A673 (cell line): ENCODE data around the gene TRIP12. TPM values are rescaled to one million over a fixed set of nuclear protein-coding genes. Genes with fewer than 3 reads are reported as not detected.

Experiments
- BruUV-seq: library from RNA; stranded (reverse); fragments of 400-500 nt; replicated peaks from 2 replicates; lab custom pipeline; 2021; lab: Mats Ljungman, UMichigan
- CTCF ChIA-PET: fragments of 300-600 bp; sonication (Branson Sonifier 250); formaldehyde crosslinking; loops from one replicate; lab custom pipeline; 2022; ENCODE audit warnings: antibody characterized with exemption; lab: Charles Lee
- POLR2A ChIA-PET: fragments of 300-600 bp; sonication (Branson Sonifier 250); formaldehyde crosslinking; loops from one replicate; lab custom pipeline; 2022; ENCODE audit warnings: antibody characterized with exemption; ENCODE audit not compliant: low non-redundant PET; lab: Charles Lee
- DNase-seq: peaks from one replicate; pipeline ENCODE4 v3.0.0-alpha.2; 2015; ENCODE audit warnings: low spot score
- H3K27ac ChIP-seq: fragments of 200-600 bp; sonication (generic); 2 replicates; pipeline ENCODE4 v1.5.1; 2016; ENCODE audit warnings: mixed run types, low read depth, mild to moderate bottlenecking, mixed read lengths, antibody characterized with exemption, low read length; ENCODE audit not compliant: poor library complexity, severe bottlenecking
- H3K27me3 ChIP-seq: fragments of 200-600 bp; sonication (generic); replicated peaks from 2 replicates; pipeline ENCODE4 v1.6.1; 2017; ENCODE audit warnings: mixed run types, low read depth, mild to moderate bottlenecking, mixed read lengths, antibody characterized with exemption, low read length; ENCODE audit not compliant: insufficient read depth, poor library complexity
- H3K36me3 ChIP-seq: fragments of 200-600 bp; sonication (generic); 2 replicates; pipeline ENCODE4 v1.6.1; 2016; ENCODE audit warnings: mixed run types, mild to moderate bottlenecking, mixed read lengths, antibody characterized with exemption, low read length; ENCODE audit not compliant: insufficient read depth, poor library complexity, severe bottlenecking
- H3K4me1 ChIP-seq: fragments of 200-600 bp; sonication (generic); 2 replicates; pipeline ENCODE4 v1.6.1; 2017; ENCODE audit warnings: mixed run types, mild to moderate bottlenecking, mixed read lengths, antibody characterized with exemption, low read length; ENCODE audit not compliant: insufficient read depth, poor library complexity, severe bottlenecking
- H3K4me3 ChIP-seq: fragments of 200-600 bp; sonication (generic); 2 replicates; pipeline ENCODE4 v1.5.1; 2016; ENCODE audit warnings: low read depth, mixed run types, mild to moderate bottlenecking, mixed read lengths, low read length; ENCODE audit not compliant: poor library complexity, severe bottlenecking
- H3K9me3 ChIP-seq: fragments of 200-600 bp; sonication (generic); 2 replicates; pipeline ENCODE4 v1.6.1; 2016; ENCODE audit warnings: mixed run types, low read depth, mild to moderate bottlenecking, mixed read lengths, antibody characterized with exemption, low read length; ENCODE audit not compliant: poor library complexity, severe bottlenecking
- CTCF ChIP-seq: fragments of 300-800, 200-600 bp; sonication (generic); conservative IDR thresholded peaks from 2 replicates; pipeline ENCODE4 v1.5.1; 2017; ENCODE audit warnings: low read depth, mild to moderate bottlenecking, antibody characterized with exemption, low read length, moderate library complexity, mixed read lengths
- EZH2 ChIP-seq: fragments of 200-600 bp; sonication (generic); IDR thresholded peaks from 2 replicates; pipeline ENCODE4 v1.6.1; 2017; ENCODE audit warnings: borderline replicate concordance, low read depth, mild to moderate bottlenecking, mixed read lengths, antibody characterized with exemption, low read length; ENCODE audit not compliant: poor library complexity, severe bottlenecking
- intact Hi-C: fragments of 100-400 bp; cut with micrococcal nuclease; formaldehyde crosslinking; loops from one replicate; pipeline ENCODE4 v1.10.0; 2022; ENCODE audit not compliant: unreplicated experiment
- total RNA-seq: library from RNA; stranded (reverse); gene quantifications from 2 replicates; pipeline ENCODE4 v1.2.3, GENCODE V29; 2021

The TRIP12 gene
- total RNA-seq, 1 experiment from 2014 or later = 300 TPM

GRCh38 chr2:229719926-229720647, 201.7 kb downstream of the TRIP12 start:
- CTCF ChIA-PET = no interaction called here
- no peaks in the 10 kb centered on the region for H3K9me3 ChIP-seq
- H3K4me1 ChIP-seq = peaks cover 5% of the 10 kb centered on the region
- no peak overlapping the region for H3K27ac ChIP-seq
- no peak overlapping the region for H3K4me3 ChIP-seq
- TF ChIP-seq EZH2 = no peak
- TF ChIP-seq CTCF = no peak
- H3K27me3 ChIP-seq = no peaks in the 10 kb centered on the region
- peak; percentile 24 for DNase-seq
- intact Hi-C loops = loop anchor here (5.0 to 10.0 kb wide), 3 partner anchors 288 to 1023 kb away; no protein-coding TSS in a partner anchor
- H3K36me3 ChIP-seq = no peaks in the 10 kb centered on the region
- BruUV-seq = no TSS peak
- POLR2A ChIA-PET = no interaction called here

GRCh38 chr2:229718057-229718456, 203.8 kb downstream of the TRIP12 start:
- BruUV-seq = no TSS peak
- Histone ChIP-seq H3K27ac (no peak overlapping the region), H3K4me1 (peaks cover 8% of the 10 kb centered on the region), H3K27me3 (peaks cover 10% of the 10 kb centered on the region), H3K9me3 (no peaks in the 10 kb centered on the region), H3K4me3 (no peak overlapping the region), H3K36me3 (no peaks in the 10 kb centered on the region)
- TF ChIP-seq EZH2 = no peak
- TF ChIP-seq CTCF = no peak
- ChIA-PET POLR2A (no interaction called here), CTCF (no interaction called here)
- DNase-seq = no peak
- intact Hi-C loops = loop anchor here (5.0 to 10.0 kb wide), 3 partner anchors 286 to 1021 kb away; no protein-coding TSS in a partner anchor

- Histone ChIP-seq H3K4me1 (peaks cover 8% of the 10 kb centered on the region), H3K4me3 (no peak overlapping the region), H3K9me3 (no peaks in the 10 kb centered on the region), H3K27me3 (peaks cover 20% of the 10 kb centered on the region), H3K27ac (no peak overlapping the region), H3K36me3 (no peaks in the 10 kb centered on the region)
- intact Hi-C loops = loop anchor here (5.0 to 10.0 kb wide), 3 partner anchors 284 to 1019 kb away; no protein-coding TSS in a partner anchor
- peak; percentile 67 for DNase-seq
- CTCF ChIA-PET = no interaction called here
- POLR2A ChIA-PET = no interaction called here
- no TSS peak for BruUV-seq
- no peak for TF ChIP-seq EZH2
- TF ChIP-seq CTCF = peak; percentile 78
These were observed 205.8 kb downstream of the TRIP12 start for GRCh38 chr2:229715895-229716507.
